ENCODE results near the gene AUTS2.

- no peak for TF ChIP-seq CTCF (IDR thresholded peaks at IDR 0.05; ENCODE audit: insufficient read depth, low read length)
- no peak for TF ChIP-seq REST (IDR thresholded peaks at IDR 0.05; ENCODE audit: insufficient replicate concordance, low read depth)
- no peak for TF ChIP-seq POLR2AphosphoS5 (IDR thresholded peaks at IDR 0.05; ENCODE audit: low read depth)
- no peak for TF ChIP-seq GABPA (IDR thresholded peaks at IDR 0.05; ENCODE audit: low read depth)
Measured at GRCh38 chr7:70435634-70436033, 837.4 kb downstream of the AUTS2 start.

Measured in HL-60 (cell line).